KG1 (cell line): Measurements from ENCODE around the gene OGFOD3.
A peak's percentile ranks its signal among the peaks of the same experiment; 100 is the strongest.

Experiments
- DNase-seq: peaks from one replicate; lab custom pipeline; 2025; lab: John Stamatoyannopoulos, UW

Gene OGFOD3

GRCh38 chr17:82405051-82405450, 13.3 kb downstream of the OGFOD3 start:
- no peak for DNase-seq

GRCh38 chr17:82403662-82404660, 14.4 kb downstream of the OGFOD3 start:
- no peak for DNase-seq

GRCh38 chr17:82402865-82403264, 15.5 kb downstream of the OGFOD3 start:
- DNase-seq = no peak

GRCh38 chr17:82400830-82401229, 17.6 kb downstream of the OGFOD3 start:
- DNase-seq = peak; percentile 73

- peak; percentile 68 for DNase-seq
These were observed 18.2 kb downstream of the OGFOD3 start for GRCh38 chr17:82400206-82400605.

GRCh38 chr17:82399601-82400101, 18.7 kb downstream of the OGFOD3 start:
- DNase-seq = no peak

GRCh38 chr17:82399041-82399441, 19.3 kb downstream of the OGFOD3 start:
- DNase-seq = no peak

GRCh38 chr17:82397449-82398335, 20.7 kb downstream of the OGFOD3 start:
- DNase-seq = no peak

GRCh38 chr17:82396601-82397435, 21.6 kb downstream of the OGFOD3 start:
- no peak for DNase-seq

- no peak for DNase-seq
These were observed 24.1 kb downstream of the OGFOD3 start for GRCh38 chr17:82394278-82394677.

- no peak for DNase-seq
These were observed 25.4 kb downstream of the OGFOD3 start for GRCh38 chr17:82392941-82393340.

- DNase-seq = no peak
These were observed 26.0 kb downstream of the OGFOD3 start for GRCh38 chr17:82392209-82392920.

- DNase-seq = no peak
These were observed 26.8 kb downstream of the OGFOD3 start for GRCh38 chr17:82391496-82392066.

GRCh38 chr17:82390860-82391435, 27.4 kb downstream of the OGFOD3 start:
- no peak for DNase-seq

- no peak for DNase-seq
These were observed 28.1 kb downstream of the OGFOD3 start for GRCh38 chr17:82390015-82390859.

GRCh38 chr17:82389379-82389778, 29.0 kb downstream of the OGFOD3 start:
- DNase-seq = no peak

- DNase-seq = no peak
These were observed 29.5 kb downstream of the OGFOD3 start for GRCh38 chr17:82388922-82389283.

GRCh38 chr17:82388223-82388921, 30.0 kb downstream of the OGFOD3 start:
- DNase-seq = no peak

GRCh38 chr17:82387705-82388106, 30.7 kb downstream of the OGFOD3 start:
- DNase-seq = no peak
